Peyer's patch (tissue), 4 donors: ENCODE data around the gene UBE2J1.

Experiments
- POLR2A ChIP-seq, 2 donors: fragments of 450-650 bp; IDR thresholded peaks; one replicate each; pipeline ENCODE4 v1.5.1; 2017; ENCODE audit warnings: antibody characterized with exemption in 2 of 2, mild to moderate bottlenecking in 2 of 2, moderate library complexity in 2 of 2
- TF ChIP-seq, protein P1 (sequence below), 6 experiments: fragments of 450-650 bp in 4 of 6; fragments of 200-600 bp in 2 of 6; sonication (generic) in 1 of 6; IDR thresholded peaks; one replicate each; pipeline ENCODE4 v1.5.1; 2017 to 2019; ENCODE audit warnings: antibody characterized with exemption in 6 of 6, mild to moderate bottlenecking in 3 of 6, moderate library complexity in 1 of 6

- TF ChIP-seq, protein P1, sequence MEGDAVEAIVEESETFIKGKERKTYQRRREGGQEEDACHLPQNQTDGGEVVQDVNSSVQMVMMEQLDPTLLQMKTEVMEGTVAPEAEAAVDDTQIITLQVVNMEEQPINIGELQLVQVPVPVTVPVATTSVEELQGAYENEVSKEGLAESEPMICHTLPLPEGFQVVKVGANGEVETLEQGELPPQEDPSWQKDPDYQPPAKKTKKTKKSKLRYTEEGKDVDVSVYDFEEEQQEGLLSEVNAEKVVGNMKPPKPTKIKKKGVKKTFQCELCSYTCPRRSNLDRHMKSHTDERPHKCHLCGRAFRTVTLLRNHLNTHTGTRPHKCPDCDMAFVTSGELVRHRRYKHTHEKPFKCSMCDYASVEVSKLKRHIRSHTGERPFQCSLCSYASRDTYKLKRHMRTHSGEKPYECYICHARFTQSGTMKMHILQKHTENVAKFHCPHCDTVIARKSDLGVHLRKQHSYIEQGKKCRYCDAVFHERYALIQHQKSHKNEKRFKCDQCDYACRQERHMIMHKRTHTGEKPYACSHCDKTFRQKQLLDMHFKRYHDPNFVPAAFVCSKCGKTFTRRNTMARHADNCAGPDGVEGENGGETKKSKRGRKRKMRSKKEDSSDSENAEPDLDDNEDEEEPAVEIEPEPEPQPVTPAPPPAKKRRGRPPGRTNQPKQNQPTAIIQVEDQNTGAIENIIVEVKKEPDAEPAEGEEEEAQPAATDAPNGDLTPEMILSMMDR (IDR thresholded peaks at IDR 0.05) = no peak
- no peak for TF ChIP-seq POLR2A (IDR thresholded peaks at IDR 0.05)
Observed at GRCh38 chr6:89357390-89357789, 4.9 kb upstream of the UBE2J1 start.
